Neural progenitor cell (in vitro differentiated cells): ENCODE results near the gene KISS1.

ENCODE experiments used
- EZH2 ChIP-seq: fragments of 200-600 bp; sonication (generic); IDR thresholded peaks from 2 replicates; pipeline ENCODE4 v1.6.1; 2017; ENCODE audit warnings: antibody characterized with exemption, mild to moderate bottlenecking, moderate library complexity
- EZH2phosphoT487 ChIP-seq: fragments of 200-600 bp; sonication (generic); IDR thresholded peaks from 2 replicates; pipeline ENCODE4 v1.6.1; 2017; ENCODE audit warnings: antibody characterized with exemption
- TF ChIP-seq, protein P1 (sequence below): fragments of 200-600 bp; sonication (generic); IDR thresholded peaks from 2 replicates; pipeline ENCODE4 v1.5.1; 2017; ENCODE audit warnings: antibody characterized with exemption, mild to moderate bottlenecking

GRCh38 chr1:204153667-204154066 is 42.6 kb downstream of the KISS1 start:
- TF ChIP-seq, protein P1, sequence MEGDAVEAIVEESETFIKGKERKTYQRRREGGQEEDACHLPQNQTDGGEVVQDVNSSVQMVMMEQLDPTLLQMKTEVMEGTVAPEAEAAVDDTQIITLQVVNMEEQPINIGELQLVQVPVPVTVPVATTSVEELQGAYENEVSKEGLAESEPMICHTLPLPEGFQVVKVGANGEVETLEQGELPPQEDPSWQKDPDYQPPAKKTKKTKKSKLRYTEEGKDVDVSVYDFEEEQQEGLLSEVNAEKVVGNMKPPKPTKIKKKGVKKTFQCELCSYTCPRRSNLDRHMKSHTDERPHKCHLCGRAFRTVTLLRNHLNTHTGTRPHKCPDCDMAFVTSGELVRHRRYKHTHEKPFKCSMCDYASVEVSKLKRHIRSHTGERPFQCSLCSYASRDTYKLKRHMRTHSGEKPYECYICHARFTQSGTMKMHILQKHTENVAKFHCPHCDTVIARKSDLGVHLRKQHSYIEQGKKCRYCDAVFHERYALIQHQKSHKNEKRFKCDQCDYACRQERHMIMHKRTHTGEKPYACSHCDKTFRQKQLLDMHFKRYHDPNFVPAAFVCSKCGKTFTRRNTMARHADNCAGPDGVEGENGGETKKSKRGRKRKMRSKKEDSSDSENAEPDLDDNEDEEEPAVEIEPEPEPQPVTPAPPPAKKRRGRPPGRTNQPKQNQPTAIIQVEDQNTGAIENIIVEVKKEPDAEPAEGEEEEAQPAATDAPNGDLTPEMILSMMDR = no peak
- TF ChIP-seq EZH2 = no peak
- no peak for TF ChIP-seq EZH2phosphoT487
